IMR-90 (cell line): Measurements from ENCODE around the gene CHORDC1. TPM values are rescaled to one million over a fixed set of nuclear protein-coding genes. Genes with fewer than 3 reads are reported as not detected.

Source experiments
- ATAC-seq: fragments of 200-7000 bp; cut with Tn5 transposase; 2 replicates; pipeline ENCODE4 v1.9.1; 2020; ENCODE audit warnings: low read depth, mild to moderate bottlenecking, moderate library complexity
- BruUV-seq: library from RNA; stranded (reverse); fragments of 400-500 nt; replicated peaks from 2 replicates; lab custom pipeline; 2021; lab: Mats Ljungman, UMichigan
- CTCF ChIA-PET: fragments of 300-600 bp; formaldehyde crosslinking; extraction: SDS; loops from one replicate; lab custom pipeline; 2021; ENCODE audit warnings: antibody characterized with exemption; lab: Yijun Ruan, JAX
- POLR2A ChIA-PET: fragments of 300-600 bp; sonication (Branson Sonifier 250); formaldehyde crosslinking; loops from one replicate; lab custom pipeline; 2022; ENCODE audit warnings: antibody characterized with exemption; ENCODE audit not compliant: unreplicated experiment; lab: Charles Lee
- DNase-seq: peaks from one replicate; pipeline ENCODE4 v3.0.0; 2013
- H2AFZ ChIP-seq: replicated peaks from 2 replicates; pipeline ENCODE3; 2013; ENCODE audit warnings: low read length, mild to moderate bottlenecking; ENCODE audit not compliant: poor library complexity
- H2AK5ac ChIP-seq: 2 replicates; pipeline ENCODE4 v1.6.1; 2013; ENCODE audit warnings: low read depth, low read length, inconsistent platforms
- H2AK9ac ChIP-seq: replicated peaks from 2 replicates; pipeline ENCODE3; 2013; ENCODE audit warnings: mild to moderate bottlenecking, low read depth, low read length, moderate library complexity; ENCODE audit not compliant: poor library complexity
- H2BK120ac ChIP-seq: 2 replicates; pipeline ENCODE4 v1.6.1; 2013; ENCODE audit warnings: low read depth, low read length, inconsistent platforms
- H2BK15ac ChIP-seq: 3 replicates; pipeline ENCODE4 v1.6.1; 2013; ENCODE audit warnings: low read depth, low read length, inconsistent platforms
- H2BK20ac ChIP-seq: 2 replicates; pipeline ENCODE4 v1.6.1; 2013; ENCODE audit warnings: low read depth, mild to moderate bottlenecking, inconsistent platforms, low read length, moderate library complexity
- H2BK5ac ChIP-seq: 2 replicates; pipeline ENCODE4 v1.6.1; 2013; ENCODE audit warnings: mild to moderate bottlenecking, low read depth, low read length, inconsistent platforms; ENCODE audit not compliant: poor library complexity, severe bottlenecking
- H3K14ac ChIP-seq: replicated peaks from 2 replicates; pipeline ENCODE4 v1.6.1; 2013; ENCODE audit warnings: low read depth, low read length, inconsistent platforms
- H3K18ac ChIP-seq: 2 replicates; pipeline ENCODE4 v1.6.1; 2013; ENCODE audit warnings: low read depth, low read length, control low read depth
- H3K23ac ChIP-seq: 2 replicates; pipeline ENCODE4 v1.6.1; 2013; ENCODE audit warnings: low read depth, low read length, inconsistent platforms
- H3K27ac ChIP-seq: 2 replicates; pipeline ENCODE4 v1.5.1; 2013; ENCODE audit warnings: mild to moderate bottlenecking, control low read depth, low read length; ENCODE audit not compliant: insufficient read depth
- H3K27me3 ChIP-seq: 2 replicates; pipeline ENCODE4 v1.6.1; 2013; ENCODE audit warnings: low read length; ENCODE audit not compliant: control insufficient read depth, insufficient read depth
- H3K36me3 ChIP-seq: 2 replicates; pipeline ENCODE4 v1.6.1; 2013; ENCODE audit warnings: low read length, mixed read lengths; ENCODE audit not compliant: control insufficient read depth, insufficient read depth
- H3K4ac ChIP-seq: 2 replicates; pipeline ENCODE4 v1.6.1; 2013; ENCODE audit warnings: low read depth, low read length, inconsistent platforms
- H3K4me1 ChIP-seq: 2 replicates; pipeline ENCODE4 v1.6.1; 2013; ENCODE audit warnings: low read length, mixed read lengths; ENCODE audit not compliant: control insufficient read depth, insufficient read depth
- H3K4me2 ChIP-seq: 2 replicates; pipeline ENCODE4 v1.6.1; 2013; ENCODE audit warnings: low read depth, mild to moderate bottlenecking, control low read depth, low read length, moderate library complexity
- H3K4me3 ChIP-seq: 2 replicates; pipeline ENCODE4 v1.5.1; 2013; ENCODE audit warnings: low read depth, mild to moderate bottlenecking, control low read depth, low read length, moderate library complexity; ENCODE audit not compliant: insufficient read depth
- H3K56ac ChIP-seq: 2 replicates; pipeline ENCODE4 v1.6.1; 2013; ENCODE audit warnings: low read length, inconsistent platforms; ENCODE audit not compliant: insufficient read depth; ENCODE audit errors: extremely low read depth
- H3K79me1 ChIP-seq, 2 experiments: 2 replicates each; pipeline ENCODE4 v1.6.1; 2013; ENCODE audit warnings: low read length in 2 of 2, inconsistent platforms in 1 of 2, low read depth in 1 of 2
- H3K9ac ChIP-seq: 2 replicates; pipeline ENCODE4 v1.6.1; 2013; ENCODE audit warnings: low read depth, low read length, control low read depth
- H3K9me1 ChIP-seq: 2 replicates; pipeline ENCODE4 v1.6.1; 2013; ENCODE audit warnings: low read length, inconsistent platforms; ENCODE audit not compliant: insufficient read depth
- H3K9me3 ChIP-seq: 2 replicates; pipeline ENCODE4 v1.6.1; 2013; ENCODE audit warnings: low read length; ENCODE audit not compliant: control insufficient read depth, insufficient read depth
- H4K20me1 ChIP-seq: 2 replicates; pipeline ENCODE4 v1.6.1; 2013; ENCODE audit warnings: low read length, inconsistent platforms; ENCODE audit not compliant: insufficient read depth
- H4K5ac ChIP-seq: 2 replicates; pipeline ENCODE4 v1.6.1; 2013; ENCODE audit warnings: mild to moderate bottlenecking, low read depth, low read length, control low read depth
- H4K8ac ChIP-seq, 2 experiments: 2 replicates each; pipeline ENCODE4 v1.6.1; 2013; ENCODE audit warnings: low read depth in 2 of 2, low read length in 2 of 2, control low read depth in 1 of 2, inconsistent platforms in 1 of 2
- H4K91ac ChIP-seq: 2 replicates; pipeline ENCODE4 v1.6.1; 2013; ENCODE audit warnings: low read depth, low read length, inconsistent platforms; ENCODE audit not compliant: insufficient read depth
- BHLHE40 ChIP-seq: fragments of 150-350 bp; IDR thresholded peaks from 2 replicates; pipeline ENCODE4 v1.6.1; 2016; ENCODE audit warnings: mild to moderate bottlenecking, low read depth, low read length
- CEBPB ChIP-seq: IDR thresholded peaks from 2 replicates; pipeline ENCODE4 v1.6.1; 2012; ENCODE audit warnings: low read depth, low read length, improper control_type of control experiment
- CHD1 ChIP-seq: IDR thresholded peaks from 2 replicates; pipeline ENCODE4 v1.6.1; 2012; ENCODE audit warnings: low read depth, low read length, improper control_type of control experiment
- CTCF ChIP-seq: conservative IDR thresholded peaks from 2 replicates; pipeline ENCODE4 v1.5.1; 2012; ENCODE audit warnings: mild to moderate bottlenecking, low read depth, low read length, improper control_type of control experiment
- ELK1 ChIP-seq: fragments of 150-350 bp; IDR thresholded peaks from 2 replicates; pipeline ENCODE4 v1.6.1; 2016; ENCODE audit warnings: low read depth, mild to moderate bottlenecking, low read length, moderate library complexity, borderline replicate concordance
- FOS ChIP-seq: fragments of 150-350 bp; IDR thresholded peaks from 2 replicates; pipeline ENCODE4 v1.6.1; 2016; ENCODE audit warnings: low read depth, low read length
- MAFK ChIP-seq: IDR thresholded peaks from 2 replicates; pipeline ENCODE4 v1.6.1; 2012; ENCODE audit warnings: low read depth, low read length, improper control_type of control experiment
- MAZ ChIP-seq: IDR thresholded peaks from 2 replicates; pipeline ENCODE4 v1.6.1; 2012; ENCODE audit warnings: low read depth, mild to moderate bottlenecking, low read length, improper control_type of control experiment, moderate library complexity, borderline replicate concordance
- MXI1 ChIP-seq: IDR thresholded peaks from 2 replicates; pipeline ENCODE4 v1.6.1; 2012; ENCODE audit warnings: low read depth, mild to moderate bottlenecking, low read length, moderate library complexity, borderline replicate concordance
- NFE2L2 ChIP-seq: fragments of 150-350 bp; IDR thresholded peaks from 2 replicates; pipeline ENCODE4 v1.6.1; 2016; ENCODE audit warnings: low read depth, mild to moderate bottlenecking, low read length
- POLR2A ChIP-seq: IDR thresholded peaks from 2 replicates; pipeline ENCODE4 v1.6.1; 2012; ENCODE audit warnings: mild to moderate bottlenecking, low read depth, low read length
- RAD21 ChIP-seq: IDR thresholded peaks from 2 replicates; pipeline ENCODE4 v1.6.1; 2012; ENCODE audit warnings: low read length, improper control_type of control experiment
- RCOR1 ChIP-seq: IDR thresholded peaks from 2 replicates; pipeline ENCODE4 v1.6.1; 2012; ENCODE audit warnings: mild to moderate bottlenecking, low read length, improper control_type of control experiment; ENCODE audit not compliant: insufficient replicate concordance
- RFX5 ChIP-seq: IDR thresholded peaks from 2 replicates; pipeline ENCODE4 v1.8.0; 2012; ENCODE audit warnings: low read depth, mild to moderate bottlenecking, low read length, moderate library complexity
- SMC3 ChIP-seq: fragments of 150-350 bp; IDR thresholded peaks from 2 replicates; pipeline ENCODE4 v1.6.1; 2016; ENCODE audit warnings: low read depth, mild to moderate bottlenecking, antibody characterized with exemption, low read length, moderate library complexity
- WGBS, 2 experiments: methylation state at CpG; one replicate each; pipeline versions ENCODE4 v1.1.5 to v1.1.7; 2013; ENCODE audit warnings: missing lambda C conversion rate in 2 of 2; ENCODE audit not compliant: insufficient read length in 1 of 2; ENCODE audit errors: extremely low coverage in 2 of 2; 5-methylcytosine and 5-hydroxymethylcytosine counted together
- dilution Hi-C: fragments of 300-500 bp; cut with HindIII; formaldehyde crosslinking; loops from one replicate; pipeline ENCODE4 v1.14.3; 2018; ENCODE audit warnings: low sequenced_read_pairs; ENCODE audit not compliant: unreplicated experiment
- in situ Hi-C: fragments of 300-500 bp; cut with MboI; formaldehyde crosslinking; loops from 3 replicates; pipeline ENCODE4 v1.14.3; 2019; ENCODE audit warnings: low sequenced_read_pairs, inconsistent platforms, mixed read lengths
- intact Hi-C: fragments of 100-400 bp; cut with micrococcal nuclease; formaldehyde crosslinking; loops from 2 replicates; pipeline ENCODE4 v1.10.0; 2022
- polyA plus RNA-seq, 3 experiments: library from polyadenylated mRNA; depleted of rRNA; stranded (reverse); fragments of >200 nt; gene quantifications; 2 replicates each; pipeline ENCODE4 v1.2.3, GENCODE V29; 2012; ENCODE audit warnings: low replicate concordance in 1 of 3
- total RNA-seq: library from RNA; depleted of rRNA; stranded (reverse); fragments of >200 nt; gene quantifications from 2 replicates; pipeline ENCODE4 v1.2.3, GENCODE V29; 2012
- TF ChIP-seq, protein P1 (sequence below): fragments of 150-350 bp; IDR thresholded peaks from 2 replicates; pipeline ENCODE4 v1.6.1; 2017; ENCODE audit warnings: mild to moderate bottlenecking, antibody characterized with exemption, low read length, low read depth

The CHORDC1 gene
- total and polyA plus RNA-seq, 2 of the 4 experiments (the other 2 are of a cell fraction): 26.9 to 51.4 TPM

- H3K23ac ChIP-seq: no peak overlapping the region
- BruUV-seq: no TSS peak
- no peak overlapping the region for H3K27ac ChIP-seq
- dilution Hi-C loops: no loop called here
- H4K5ac ChIP-seq: no peak overlapping the region
- CTCF ChIA-PET: interaction anchor here (1.3 kb wide), 1 partner anchor 17 kb away, joined by 4 read pairs; no protein-coding TSS in a partner anchor
- H3K4me1 ChIP-seq: no peaks in the 10 kb centered on the region
- no peak overlapping the region for H2BK20ac ChIP-seq
- H3K14ac ChIP-seq: no peak overlapping the region
- no peak overlapping the region for H2AK5ac ChIP-seq
- ATAC-seq (no peak), DNase-seq (no peak)
- no peak overlapping the region for H3K4me3 ChIP-seq
- no peak for TF ChIP-seq RFX5
- no peak for TF ChIP-seq CEBPB
- no peak for TF ChIP-seq POLR2A
- TF ChIP-seq SMC3: no peak
- TF ChIP-seq CHD1: no peak
- TF ChIP-seq NFE2L2: no peak
- no peak for TF ChIP-seq RAD21
- TF ChIP-seq, protein P1, sequence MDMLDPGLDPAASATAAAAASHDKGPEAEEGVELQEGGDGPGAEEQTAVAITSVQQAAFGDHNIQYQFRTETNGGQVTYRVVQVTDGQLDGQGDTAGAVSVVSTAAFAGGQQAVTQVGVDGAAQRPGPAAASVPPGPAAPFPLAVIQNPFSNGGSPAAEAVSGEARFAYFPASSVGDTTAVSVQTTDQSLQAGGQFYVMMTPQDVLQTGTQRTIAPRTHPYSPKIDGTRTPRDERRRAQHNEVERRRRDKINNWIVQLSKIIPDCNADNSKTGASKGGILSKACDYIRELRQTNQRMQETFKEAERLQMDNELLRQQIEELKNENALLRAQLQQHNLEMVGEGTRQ: no peak
- TF ChIP-seq FOS: no peak
- TF ChIP-seq MXI1: no peak
- TF ChIP-seq CTCF: no peak
- TF ChIP-seq MAZ: no peak
- no peak for TF ChIP-seq ELK1
- no peak for TF ChIP-seq RCOR1
- no peak for TF ChIP-seq MAFK
- TF ChIP-seq BHLHE40: no peak
- no CpG with 5 or more reads among the region's 3 CpGs for WGBS, 2 experiments
- no peak overlapping the region for H2BK15ac ChIP-seq
- H3K9me1 ChIP-seq: no peaks in the 10 kb centered on the region
- H4K91ac ChIP-seq: no peak overlapping the region
- POLR2A ChIA-PET: no interaction called here
- H3K36me3 ChIP-seq: no peaks in the 10 kb centered on the region
- no peak overlapping the region for H2BK120ac ChIP-seq
- no peak overlapping the region for H2BK5ac ChIP-seq
- H3K9me3 ChIP-seq: no peaks in the 10 kb centered on the region
- no peak overlapping the region for H3K4me2 ChIP-seq
- no peaks in the 10 kb centered on the region for H3K79me1 ChIP-seq
- H3K27me3 ChIP-seq: no peaks in the 10 kb centered on the region
- H4K8ac ChIP-seq: no peak overlapping the region
- in situ Hi-C loops: no loop called here
- H3K9ac ChIP-seq: no peak overlapping the region
- intact Hi-C loops: no loop called here
- no peaks in the 10 kb centered on the region for H4K20me1 ChIP-seq
- H2AFZ ChIP-seq: no peak overlapping the region
- no peak overlapping the region for H3K18ac ChIP-seq
- no peak overlapping the region for H3K4ac ChIP-seq
- no peak overlapping the region for H2AK9ac ChIP-seq
- H3K56ac ChIP-seq: no peak overlapping the region
These were observed 35.0 kb downstream of the CHORDC1 start for GRCh38 chr11:90187839-90188238.
